Measurements from ENCODE around the gene ANKRD39.
A peak's percentile ranks its signal among the peaks of the same experiment; 100 is the strongest.
"Not testable (repeated sequence)": the region's sequence is repeated elsewhere in the genome, so short reads cannot be mapped to it uniquely, and the experiment has no call there.

The ANKRD39 gene

DNA sequence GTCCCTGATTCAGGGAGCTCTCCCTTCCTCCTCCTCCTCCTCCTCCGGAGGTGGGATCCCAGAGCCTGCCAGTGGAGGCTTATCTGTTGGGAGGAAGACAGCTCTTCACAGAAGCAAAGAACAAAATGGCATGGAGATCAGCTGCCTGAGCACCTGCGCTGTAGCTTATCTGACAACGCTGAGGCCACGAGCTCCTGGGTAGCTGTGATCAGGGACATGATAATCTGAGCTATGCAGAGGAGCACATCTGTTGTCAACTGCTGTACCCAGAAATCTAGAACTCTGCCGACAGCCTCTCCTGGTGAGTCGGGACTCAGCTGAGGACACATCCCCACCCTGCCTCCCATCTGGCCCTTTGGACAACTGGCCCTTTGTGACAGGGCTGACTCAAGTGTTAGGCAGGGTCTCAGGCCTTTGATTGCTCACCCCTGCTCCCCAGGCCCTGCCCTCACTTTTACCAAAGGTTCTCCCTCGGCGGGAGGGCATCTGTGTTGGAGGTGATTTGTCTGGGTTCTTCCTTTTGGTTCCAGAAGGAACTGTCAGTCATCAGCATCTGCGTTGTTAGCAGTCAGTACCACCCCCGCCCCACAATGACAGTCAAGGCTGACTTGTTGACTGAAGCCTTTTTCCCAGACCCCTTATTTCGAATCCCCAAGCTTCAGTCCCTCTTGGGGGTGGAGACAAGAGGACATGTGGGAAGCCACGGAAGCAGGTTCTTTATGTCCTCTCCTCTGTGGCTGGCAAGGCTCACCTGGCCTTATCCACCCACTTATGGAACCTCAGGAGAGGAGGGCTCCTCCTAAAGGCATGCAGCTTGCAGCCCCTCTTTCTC lies 47.6 kb downstream of the ANKRD39 start:
- Histone ChIP-seq H3K27me3 (ENCODE audit: control insufficient read depth in 1 of 2, insufficient read depth in 2 of 2, low read length in 2 of 2) (no peaks in the 10 kb centered on the region), H3K36me3 (ENCODE audit: control insufficient read depth in 1 of 2, insufficient read depth in 2 of 2, low read length in 2 of 2) (peaks cover 10 to 25% of the 10 kb centered on the region in 2 donors), H3K4me1 (ENCODE audit: control insufficient read depth in 1 of 2, insufficient read depth in 2 of 2, low read length in 2 of 2) (peaks cover 25 to 27% of the 10 kb centered on the region in 2 donors), H3K9ac (ENCODE audit: low read depth in 1 of 2, low read length in 2 of 2) (no peak overlapping the region), H3K4me3 (ENCODE audit: low read depth in 1 of 2, low read length in 2 of 2) (no peak overlapping the region), H3K9me3 (ENCODE audit: control insufficient read depth in 1 of 2, low read length in 2 of 2) (no peaks in the 10 kb centered on the region), H3K27ac (ENCODE audit: low read depth, low read length) (no peak overlapping the region)

DNA sequence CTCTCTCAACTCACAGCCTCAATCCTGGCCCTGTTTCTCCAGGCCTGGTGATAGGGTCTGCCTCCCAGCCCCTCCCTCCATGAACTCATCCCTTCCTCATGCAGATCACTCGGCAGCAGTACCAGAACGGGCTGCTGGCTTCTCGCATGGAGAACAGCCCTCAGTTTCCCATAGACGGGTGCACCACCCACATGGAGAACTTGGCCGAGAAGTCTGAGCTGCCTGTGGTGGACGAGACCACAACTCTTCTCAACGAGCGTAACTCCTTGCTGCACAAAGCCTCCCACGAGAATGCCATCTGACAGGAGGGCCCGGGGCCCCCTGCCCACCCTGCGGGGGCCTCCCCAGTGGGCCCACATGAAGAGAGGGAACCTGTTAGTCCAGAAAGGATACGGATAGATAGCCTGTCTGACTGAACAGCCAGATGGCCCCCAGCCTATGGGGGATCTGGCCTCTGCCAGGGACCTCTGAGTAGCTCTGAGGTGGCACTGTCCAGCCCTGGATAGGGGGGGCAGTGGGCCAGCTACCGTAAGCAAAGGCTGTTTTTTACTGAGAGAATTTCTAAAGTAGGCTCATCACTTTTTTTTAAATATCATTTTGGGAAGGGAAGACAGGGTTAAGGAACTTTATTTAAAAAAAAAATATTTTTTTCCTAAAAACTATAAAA lies 48.5 kb downstream of the ANKRD39 start:
- no peaks in the 10 kb centered on the region for H3K27me3 ChIP-seq (ENCODE audit: control insufficient read depth in 1 of 2, insufficient read depth in 2 of 2, low read length in 2 of 2)
- no peak overlapping the region for H3K27ac ChIP-seq (ENCODE audit: low read depth, low read length)
- H3K9ac ChIP-seq (ENCODE audit: low read depth in 1 of 2, low read length in 2 of 2), result no peak overlapping the region
- H3K36me3 ChIP-seq (ENCODE audit: control insufficient read depth in 1 of 2, insufficient read depth in 2 of 2, low read length in 2 of 2), result peaks cover 10 to 25% of the 10 kb centered on the region in 2 donors
- H3K9me3 ChIP-seq (ENCODE audit: control insufficient read depth in 1 of 2, low read length in 2 of 2), result no peaks in the 10 kb centered on the region
- peaks cover 21 to 25% of the 10 kb centered on the region in 2 donors for H3K4me1 ChIP-seq (ENCODE audit: control insufficient read depth in 1 of 2, insufficient read depth in 2 of 2, low read length in 2 of 2)
- H3K4me3 ChIP-seq (ENCODE audit: low read depth in 1 of 2, low read length in 2 of 2), result no peak overlapping the region

DNA sequence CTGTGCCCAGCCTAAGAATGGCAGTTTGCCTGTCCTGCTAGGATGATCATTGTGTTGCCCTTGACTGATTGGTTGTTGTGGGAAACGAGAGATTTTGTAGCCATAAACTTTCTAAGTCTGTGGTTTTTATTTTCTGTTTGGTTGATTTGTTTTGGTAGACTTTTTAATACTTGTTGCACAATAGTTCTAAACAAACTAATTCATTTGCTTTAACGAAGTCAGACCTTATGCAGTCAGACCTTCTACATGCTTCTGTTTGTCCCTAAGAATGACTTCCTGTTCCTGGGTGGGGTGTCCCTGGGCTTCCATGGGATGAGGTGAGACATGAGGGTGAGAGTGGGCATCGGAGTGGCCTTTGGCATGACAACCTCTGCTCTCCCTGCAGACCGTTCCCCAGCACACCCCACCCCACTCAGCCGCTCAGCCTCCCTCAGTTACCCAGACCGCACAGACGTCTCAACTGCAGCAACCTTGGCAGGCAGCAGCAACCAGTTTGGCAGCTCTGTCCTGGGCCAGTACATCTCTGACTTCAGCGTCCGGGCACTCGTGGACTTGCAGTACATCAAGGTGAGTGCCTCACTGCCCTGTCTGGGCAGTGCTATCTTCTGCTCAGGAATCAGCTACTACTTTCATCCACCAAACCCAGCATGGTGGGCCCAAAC lies 49.5 kb downstream of the ANKRD39 start:
- Histone ChIP-seq H3K36me3 (ENCODE audit: control insufficient read depth in 1 of 2, insufficient read depth in 2 of 2, low read length in 2 of 2) (peaks cover 10 to 25% of the 10 kb centered on the region in 2 donors), H3K4me1 (ENCODE audit: control insufficient read depth in 1 of 2, insufficient read depth in 2 of 2, low read length in 2 of 2) (peaks cover 21 to 25% of the 10 kb centered on the region in 2 donors), H3K4me3 (ENCODE audit: low read depth in 1 of 2, low read length in 2 of 2) (no peak overlapping the region), H3K27me3 (ENCODE audit: control insufficient read depth in 1 of 2, insufficient read depth in 2 of 2, low read length in 2 of 2) (no peaks in the 10 kb centered on the region), H3K9me3 (ENCODE audit: control insufficient read depth in 1 of 2, low read length in 2 of 2) (no peaks in the 10 kb centered on the region), H3K27ac (ENCODE audit: low read depth, low read length) (no peak overlapping the region), H3K9ac (ENCODE audit: low read depth in 1 of 2, low read length in 2 of 2) (no peak overlapping the region)

DNA sequence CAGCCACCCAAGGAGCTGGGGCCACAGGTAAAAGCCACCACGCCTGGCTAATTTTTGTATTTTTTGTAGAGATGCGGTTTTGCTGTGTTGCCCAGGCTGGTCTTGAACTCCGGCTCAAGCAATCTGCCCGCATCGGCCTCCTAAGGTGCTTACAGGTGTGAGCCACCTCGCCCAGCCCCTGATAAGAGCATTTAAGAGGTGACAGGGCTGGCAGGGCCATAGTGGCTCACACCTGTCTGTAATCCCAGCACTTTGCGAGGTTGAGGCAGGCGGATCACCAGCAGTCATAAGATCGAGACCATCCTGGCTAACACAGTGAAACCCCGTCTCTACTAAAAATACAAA lies 50.7 kb downstream of the ANKRD39 start:
- Histone ChIP-seq H3K4me1 (ENCODE audit: control insufficient read depth in 1 of 2, insufficient read depth in 2 of 2, low read length in 2 of 2) (peaks cover 15 to 18% of the 10 kb centered on the region in 2 donors), H3K4me3 (ENCODE audit: low read depth in 1 of 2, low read length in 2 of 2) (no peak overlapping the region), H3K27me3 (ENCODE audit: control insufficient read depth in 1 of 2, insufficient read depth in 2 of 2, low read length in 2 of 2) (no peaks in the 10 kb centered on the region), H3K9me3 (ENCODE audit: control insufficient read depth in 1 of 2, low read length in 2 of 2) (no peaks in the 10 kb centered on the region), H3K27ac (ENCODE audit: low read depth, low read length) (peak overlapping the region; percentile 42), H3K9ac (ENCODE audit: low read depth in 1 of 2, low read length in 2 of 2) (no peak overlapping the region), H3K36me3 (ENCODE audit: control insufficient read depth in 1 of 2, insufficient read depth in 2 of 2, low read length in 2 of 2) (peaks cover 10 to 22% of the 10 kb centered on the region in 2 donors)

DNA sequence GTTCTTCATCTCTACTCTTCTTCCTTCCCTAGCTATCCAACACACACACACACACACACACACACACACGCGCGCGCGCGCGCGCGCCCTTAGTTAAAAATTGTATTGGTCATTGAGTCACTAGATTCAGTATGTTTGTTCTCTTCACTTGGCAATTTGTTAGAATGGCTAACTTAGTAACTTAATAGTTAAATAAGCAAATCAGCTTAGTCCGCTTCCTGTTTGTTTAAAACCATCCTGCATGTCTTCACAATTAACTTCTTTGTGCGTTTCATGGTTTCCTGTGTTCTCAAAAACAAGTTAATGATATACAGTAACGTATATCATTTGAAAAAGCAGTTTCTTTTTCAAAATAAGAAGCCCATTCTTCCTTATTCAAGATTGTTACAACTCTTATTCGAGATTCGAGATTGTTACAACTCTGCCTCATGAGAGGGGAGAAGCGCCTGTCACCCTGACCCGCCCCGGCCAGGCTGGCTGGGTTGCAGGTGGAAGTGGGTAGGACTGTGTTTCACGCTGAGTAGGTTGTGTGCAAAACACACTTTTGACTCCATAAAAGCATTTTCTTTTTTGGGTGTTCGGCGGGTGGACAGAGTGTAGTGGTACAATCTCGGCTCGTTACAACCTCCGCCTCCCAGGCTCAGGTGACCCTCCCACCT lies 51.2 kb downstream of the ANKRD39 start:
- peak overlapping the region in 1 of 2 donors; percentile 25 for H3K9ac ChIP-seq (ENCODE audit: low read depth in 1 of 2, low read length in 2 of 2)
- no peaks in the 10 kb centered on the region for H3K9me3 ChIP-seq (ENCODE audit: control insufficient read depth in 1 of 2, low read length in 2 of 2)
- H3K4me1 ChIP-seq (ENCODE audit: control insufficient read depth in 1 of 2, insufficient read depth in 2 of 2, low read length in 2 of 2), result peaks cover 15 to 18% of the 10 kb centered on the region in 2 donors
- H3K4me3 ChIP-seq (ENCODE audit: low read depth in 1 of 2, low read length in 2 of 2), result peak overlapping the region in 1 of 2 donors; percentile 29
- no peaks in the 10 kb centered on the region for H3K27me3 ChIP-seq (ENCODE audit: control insufficient read depth in 1 of 2, insufficient read depth in 2 of 2, low read length in 2 of 2)
- peaks cover 10 to 26% of the 10 kb centered on the region in 2 donors for H3K36me3 ChIP-seq (ENCODE audit: control insufficient read depth in 1 of 2, insufficient read depth in 2 of 2, low read length in 2 of 2)
- peak overlapping the region; percentile 42 for H3K27ac ChIP-seq (ENCODE audit: low read depth, low read length)

DNA sequence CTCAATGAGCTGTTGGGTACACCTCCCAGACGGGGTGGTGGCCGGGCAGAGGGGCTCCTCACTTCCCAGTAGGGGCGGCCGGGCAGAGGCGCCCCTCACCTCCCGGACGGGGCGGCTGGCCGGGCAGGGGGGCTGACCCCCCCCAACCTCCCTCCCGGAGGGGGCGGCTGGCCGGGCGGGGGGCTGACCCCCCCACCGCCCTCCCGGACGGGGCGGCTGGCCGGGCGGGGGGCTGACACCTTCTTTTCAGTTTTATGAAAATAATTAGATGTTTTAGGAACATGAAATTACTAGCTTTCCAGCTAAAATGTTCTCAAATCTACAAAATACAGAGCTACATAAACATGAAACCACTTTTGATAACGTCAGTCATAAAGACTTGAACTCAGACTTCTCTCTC lies 51.9 kb downstream of the ANKRD39 start:
- Histone ChIP-seq H3K36me3 (ENCODE audit: control insufficient read depth in 1 of 2, insufficient read depth in 2 of 2, low read length in 2 of 2) (peaks cover 10 to 30% of the 10 kb centered on the region in 2 donors), H3K4me1 (ENCODE audit: control insufficient read depth in 1 of 2, insufficient read depth in 2 of 2, low read length in 2 of 2) (peaks cover 10 to 12% of the 10 kb centered on the region in 2 donors)
- H3K27ac ChIP-seq (ENCODE audit: low read depth, low read length); H3K4me3 ChIP-seq (ENCODE audit: low read depth in 1 of 2, low read length in 2 of 2); H3K27me3 ChIP-seq (ENCODE audit: control insufficient read depth in 1 of 2, insufficient read depth in 2 of 2, low read length in 2 of 2); H3K9me3 ChIP-seq (ENCODE audit: control insufficient read depth in 1 of 2, low read length in 2 of 2); H3K9ac ChIP-seq (ENCODE audit: low read depth in 1 of 2, low read length in 2 of 2): not testable (repeated sequence)

DNA sequence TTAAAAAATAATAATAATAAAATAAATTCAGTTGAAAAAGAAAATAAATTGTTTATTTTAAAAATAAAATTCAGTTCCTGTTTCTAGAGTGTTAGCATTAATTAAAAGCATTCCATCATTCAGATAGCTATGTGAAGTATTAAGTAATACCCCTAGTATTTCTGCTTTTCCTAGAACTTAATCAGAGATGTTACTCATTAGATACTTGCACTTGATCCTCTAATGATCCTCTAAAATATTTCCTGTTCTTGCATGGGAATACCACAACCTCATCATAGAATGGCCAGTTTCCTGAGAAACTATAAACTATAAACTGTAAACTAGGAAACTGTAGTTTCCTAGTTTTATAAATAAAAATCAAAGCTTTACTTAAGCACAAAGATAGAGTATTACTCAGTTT lies 52.8 kb downstream of the ANKRD39 start:
- peaks cover 3 to 7% of the 10 kb centered on the region in 2 donors for H3K4me1 ChIP-seq (ENCODE audit: control insufficient read depth in 1 of 2, insufficient read depth in 2 of 2, low read length in 2 of 2)
- H3K9ac ChIP-seq (ENCODE audit: low read depth in 1 of 2, low read length in 2 of 2), result no peak overlapping the region

DNA sequence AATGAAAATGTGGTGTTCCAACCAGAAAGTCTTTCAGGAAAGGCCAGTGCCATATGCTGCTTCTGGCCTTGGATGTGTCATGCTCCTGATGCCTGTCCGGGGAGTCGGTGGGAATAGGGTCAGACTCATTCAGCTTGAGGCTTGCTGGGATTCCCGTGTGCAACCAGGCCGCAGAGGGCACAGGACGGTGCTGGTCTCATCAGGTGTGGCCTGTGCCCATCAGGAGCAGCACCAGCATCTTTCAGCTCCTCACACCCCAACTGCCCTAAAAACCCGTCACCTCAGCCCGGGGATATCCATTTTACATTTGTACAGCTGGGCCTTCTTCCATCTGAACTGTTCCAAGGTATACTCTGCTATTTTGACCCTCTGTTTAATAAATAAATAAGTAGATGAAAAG lies 55.1 kb downstream of the ANKRD39 start:
- no peak overlapping the region for H3K27ac ChIP-seq (ENCODE audit: low read depth, low read length)
- peaks cover 5 to 37% of the 10 kb centered on the region in 2 donors for H3K36me3 ChIP-seq (ENCODE audit: control insufficient read depth in 1 of 2, insufficient read depth in 2 of 2, low read length in 2 of 2)
- H3K4me3 ChIP-seq (ENCODE audit: low read depth in 1 of 2, low read length in 2 of 2), result no peak overlapping the region
- no peak overlapping the region for H3K9ac ChIP-seq (ENCODE audit: low read depth in 1 of 2, low read length in 2 of 2)
- H3K4me1 ChIP-seq (ENCODE audit: control insufficient read depth in 1 of 2, insufficient read depth in 2 of 2, low read length in 2 of 2), result peaks cover 3 to 4% of the 10 kb centered on the region in 2 donors
- no peaks in the 10 kb centered on the region for H3K9me3 ChIP-seq (ENCODE audit: control insufficient read depth in 1 of 2, low read length in 2 of 2)
- H3K27me3 ChIP-seq (ENCODE audit: control insufficient read depth in 1 of 2, insufficient read depth in 2 of 2, low read length in 2 of 2), result no peaks in the 10 kb centered on the region

More for the DNA sequence above, 52.8 kb downstream of the ANKRD39 start:
- H3K36me3 ChIP-seq (ENCODE audit: control insufficient read depth in 1 of 2, insufficient read depth in 2 of 2, low read length in 2 of 2), result peaks cover 7 to 29% of the 10 kb centered on the region in 2 donors
- H3K27ac ChIP-seq (ENCODE audit: low read depth, low read length), result no peak overlapping the region
- H3K9me3 ChIP-seq (ENCODE audit: control insufficient read depth in 1 of 2, low read length in 2 of 2), result no peaks in the 10 kb centered on the region
- no peak overlapping the region for H3K4me3 ChIP-seq (ENCODE audit: low read depth in 1 of 2, low read length in 2 of 2)
- no peaks in the 10 kb centered on the region for H3K27me3 ChIP-seq (ENCODE audit: control insufficient read depth in 1 of 2, insufficient read depth in 2 of 2, low read length in 2 of 2)

DNA sequence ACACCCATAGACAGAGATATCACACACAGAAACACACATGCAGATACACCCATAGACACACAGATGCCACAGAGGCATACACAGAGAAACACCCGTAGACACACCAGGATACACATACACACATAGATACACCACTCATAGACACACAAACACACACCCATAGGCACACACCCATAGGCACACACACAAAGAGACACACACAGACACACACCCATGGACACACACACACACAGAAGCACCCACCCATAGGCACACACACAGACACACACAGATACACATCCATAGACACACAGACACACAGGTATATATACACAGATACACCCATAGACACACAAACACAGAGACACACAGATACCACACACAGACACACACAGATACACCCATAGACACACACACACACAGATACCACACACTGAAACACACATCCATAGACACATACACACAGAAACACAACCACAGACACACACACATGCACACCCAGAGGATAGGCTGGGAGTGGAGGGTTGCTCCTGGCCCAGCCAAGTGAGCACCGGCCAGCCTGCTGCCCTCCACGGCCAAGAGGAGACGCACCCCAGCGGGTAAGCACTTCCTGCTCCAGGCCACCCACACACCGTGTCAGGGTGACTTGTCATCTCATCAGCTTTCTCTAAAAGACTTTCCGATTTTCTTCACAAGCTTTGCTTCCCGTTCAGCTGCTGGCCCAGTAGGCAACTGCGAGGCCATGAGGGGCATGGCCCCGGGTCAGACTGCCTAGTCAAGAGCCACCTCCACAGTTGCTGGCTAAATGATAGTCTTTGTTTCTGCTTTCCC lies 55.8 kb downstream of the ANKRD39 start:
- no peaks in the 10 kb centered on the region for H3K9me3 ChIP-seq (ENCODE audit: control insufficient read depth in 1 of 2, low read length in 2 of 2)
- peaks cover 3 to 4% of the 10 kb centered on the region in 2 donors for H3K4me1 ChIP-seq (ENCODE audit: control insufficient read depth in 1 of 2, insufficient read depth in 2 of 2, low read length in 2 of 2)
- no peak overlapping the region for H3K27ac ChIP-seq (ENCODE audit: low read depth, low read length)
- peaks cover 5 to 43% of the 10 kb centered on the region in 2 donors for H3K36me3 ChIP-seq (ENCODE audit: control insufficient read depth in 1 of 2, insufficient read depth in 2 of 2, low read length in 2 of 2)
- H3K4me3 ChIP-seq (ENCODE audit: low read depth in 1 of 2, low read length in 2 of 2), result no peak overlapping the region
- H3K27me3 ChIP-seq (ENCODE audit: control insufficient read depth in 1 of 2, insufficient read depth in 2 of 2, low read length in 2 of 2), result no peaks in the 10 kb centered on the region
- H3K9ac ChIP-seq (ENCODE audit: low read depth in 1 of 2, low read length in 2 of 2), result no peak overlapping the region
